Vagina (tissue), 2 donors: ENCODE data around the gene PPFIBP2.

Experiments
- POLR2A ChIP-seq, 2 donors: fragments of 450-650 bp; IDR thresholded peaks; one replicate each; pipeline ENCODE4 v1.6.1; 2017; ENCODE audit warnings: antibody characterized with exemption in 2 of 2, mild to moderate bottlenecking in 2 of 2, moderate library complexity in 2 of 2
- TF ChIP-seq, protein P1 (sequence below), 3 experiments: fragments of 450-650 bp in 2 of 3; fragments of 200-600 bp in 1 of 3; sonication (generic) in 1 of 3; IDR thresholded peaks; one replicate each; pipeline ENCODE4 v1.5.1; 2017 to 2019; ENCODE audit warnings: antibody characterized with exemption in 3 of 3, mild to moderate bottlenecking in 2 of 3, moderate library complexity in 2 of 3

DNA sequence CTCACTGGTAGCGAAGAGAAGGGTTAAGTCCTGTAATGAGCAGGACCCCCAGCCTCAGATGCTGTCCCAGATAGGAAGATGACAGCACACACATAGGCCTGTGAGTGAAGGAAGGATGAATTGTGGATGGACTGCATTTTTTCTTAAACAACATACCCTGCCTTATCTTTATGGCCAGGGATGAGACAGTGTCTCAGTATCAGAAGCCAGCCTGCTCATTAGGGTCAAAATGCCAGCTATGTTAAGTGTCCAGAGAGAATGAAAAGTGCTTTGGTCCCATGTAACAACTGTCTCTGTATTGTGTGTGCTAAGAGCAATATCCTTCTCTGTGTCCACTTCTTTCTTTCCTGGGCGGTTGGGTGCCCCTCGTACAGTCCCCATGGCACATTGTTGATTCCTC, 30.2 kb downstream of the PPFIBP2 start:
- TF ChIP-seq POLR2A (IDR thresholded peaks at IDR 0.05) = no peak
- TF ChIP-seq, protein P1, sequence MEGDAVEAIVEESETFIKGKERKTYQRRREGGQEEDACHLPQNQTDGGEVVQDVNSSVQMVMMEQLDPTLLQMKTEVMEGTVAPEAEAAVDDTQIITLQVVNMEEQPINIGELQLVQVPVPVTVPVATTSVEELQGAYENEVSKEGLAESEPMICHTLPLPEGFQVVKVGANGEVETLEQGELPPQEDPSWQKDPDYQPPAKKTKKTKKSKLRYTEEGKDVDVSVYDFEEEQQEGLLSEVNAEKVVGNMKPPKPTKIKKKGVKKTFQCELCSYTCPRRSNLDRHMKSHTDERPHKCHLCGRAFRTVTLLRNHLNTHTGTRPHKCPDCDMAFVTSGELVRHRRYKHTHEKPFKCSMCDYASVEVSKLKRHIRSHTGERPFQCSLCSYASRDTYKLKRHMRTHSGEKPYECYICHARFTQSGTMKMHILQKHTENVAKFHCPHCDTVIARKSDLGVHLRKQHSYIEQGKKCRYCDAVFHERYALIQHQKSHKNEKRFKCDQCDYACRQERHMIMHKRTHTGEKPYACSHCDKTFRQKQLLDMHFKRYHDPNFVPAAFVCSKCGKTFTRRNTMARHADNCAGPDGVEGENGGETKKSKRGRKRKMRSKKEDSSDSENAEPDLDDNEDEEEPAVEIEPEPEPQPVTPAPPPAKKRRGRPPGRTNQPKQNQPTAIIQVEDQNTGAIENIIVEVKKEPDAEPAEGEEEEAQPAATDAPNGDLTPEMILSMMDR (IDR thresholded peaks at IDR 0.05) = no peak
